Thyroid gland (tissue), 4 donors: Measurements from ENCODE around the gene PLCH1. TPM values are rescaled to one million over a fixed set of nuclear protein-coding genes. Genes with fewer than 3 reads are reported as not detected.
"Not testable (repeated sequence)": the region's sequence is repeated elsewhere in the genome, so short reads cannot be mapped to it uniquely, and the experiment has no call there.

ENCODE experiments used
- DNase-seq, 2 donors: peaks; one replicate each; pipeline ENCODE4 v3.0.0-alpha.2; 2019
- H3K27ac ChIP-seq, 3 donors: fragments of 200-600 bp; sonication (generic); 1 replicate in 2 of 3; 2 replicates in 1 of 3; pipeline ENCODE4 v1.5.1; 2016 to 2019; ENCODE audit warnings: mild to moderate bottlenecking in 1 of 3, moderate library complexity in 1 of 3
- H3K27me3 ChIP-seq: fragments of 200-600 bp; sonication (generic); one replicate; pipeline ENCODE4 v1.5.1; 2019
- H3K36me3 ChIP-seq, 2 donors: fragments of 200-600 bp; sonication (generic); one replicate each; pipeline ENCODE4 v1.5.1; 2016 to 2019
- H3K4me1 ChIP-seq, 2 donors: fragments of 200-600 bp; sonication (generic); one replicate each; pipeline ENCODE4 v1.5.1; 2017 to 2019
- H3K4me3 ChIP-seq, 3 donors: fragments of 200-600 bp; sonication (generic); replicated peaks in 1 of 3; 1 replicate in 2 of 3; 2 replicates in 1 of 3; pipeline ENCODE4 v1.5.1; 2016; ENCODE audit warnings: mild to moderate bottlenecking in 1 of 3
- H3K9me3 ChIP-seq: fragments of 200-600 bp; sonication (generic); one replicate; pipeline ENCODE4 v1.5.1; 2017
- POLR2A ChIP-seq, 2 donors: fragments of 450-650 bp; IDR thresholded peaks; one replicate each; pipeline ENCODE4 v1.6.1; 2017; ENCODE audit warnings: antibody characterized with exemption in 2 of 2, mild to moderate bottlenecking in 2 of 2, moderate library complexity in 1 of 2
- WGBS, 2 donors: methylation state at CpG; one replicate each; pipeline ENCODE4 v1.1.5; 2017; 5-methylcytosine and 5-hydroxymethylcytosine counted together
- intact Hi-C: fragments of 100-400 bp; cut with DNase I; formaldehyde crosslinking; loops from one replicate; pipeline ENCODE4 v1.15.1; 2023
- total RNA-seq, 4 donors: library from RNA; depleted of rRNA; stranded (reverse); fragments of >200 nt; gene quantifications; one replicate each; pipeline ENCODE4 v1.2.3, GENCODE V29; 2016
- TF ChIP-seq, protein P1 (sequence below), 6 experiments: fragments of 200-600 bp in 3 of 6; fragments of 450-650 bp in 3 of 6; sonication (generic) in 3 of 6; IDR thresholded peaks; one replicate each; pipeline ENCODE4 v1.5.1; 2016 to 2019; ENCODE audit warnings: antibody characterized with exemption in 6 of 6, mild to moderate bottlenecking in 2 of 6, inconsistent platforms in 1 of 6, moderate library complexity in 1 of 6

Gene PLCH1
- total RNA-seq, 4 donors from 2014 or later = 4.3 to 20.6 (median 14.1) TPM

- DNase-seq = no peak
- H3K9me3 ChIP-seq = no peaks in the 10 kb centered on the region
- TF ChIP-seq POLR2A (IDR thresholded peaks at IDR 0.05) = no peak
- TF ChIP-seq, protein P1, sequence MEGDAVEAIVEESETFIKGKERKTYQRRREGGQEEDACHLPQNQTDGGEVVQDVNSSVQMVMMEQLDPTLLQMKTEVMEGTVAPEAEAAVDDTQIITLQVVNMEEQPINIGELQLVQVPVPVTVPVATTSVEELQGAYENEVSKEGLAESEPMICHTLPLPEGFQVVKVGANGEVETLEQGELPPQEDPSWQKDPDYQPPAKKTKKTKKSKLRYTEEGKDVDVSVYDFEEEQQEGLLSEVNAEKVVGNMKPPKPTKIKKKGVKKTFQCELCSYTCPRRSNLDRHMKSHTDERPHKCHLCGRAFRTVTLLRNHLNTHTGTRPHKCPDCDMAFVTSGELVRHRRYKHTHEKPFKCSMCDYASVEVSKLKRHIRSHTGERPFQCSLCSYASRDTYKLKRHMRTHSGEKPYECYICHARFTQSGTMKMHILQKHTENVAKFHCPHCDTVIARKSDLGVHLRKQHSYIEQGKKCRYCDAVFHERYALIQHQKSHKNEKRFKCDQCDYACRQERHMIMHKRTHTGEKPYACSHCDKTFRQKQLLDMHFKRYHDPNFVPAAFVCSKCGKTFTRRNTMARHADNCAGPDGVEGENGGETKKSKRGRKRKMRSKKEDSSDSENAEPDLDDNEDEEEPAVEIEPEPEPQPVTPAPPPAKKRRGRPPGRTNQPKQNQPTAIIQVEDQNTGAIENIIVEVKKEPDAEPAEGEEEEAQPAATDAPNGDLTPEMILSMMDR (IDR thresholded peaks at IDR 0.05) = no peak
- H3K4me3 ChIP-seq = no peak overlapping the region
- no peak overlapping the region for H3K27ac ChIP-seq
- no peaks in the 10 kb centered on the region for H3K36me3 ChIP-seq
- intact Hi-C loops = no loop called here
- 57 to 70% methylated on average over 1 of the region's 1 CpG for WGBS, 2 donors
- no peaks in the 10 kb centered on the region for H3K27me3 ChIP-seq
- H3K4me1 ChIP-seq = no peaks in the 10 kb centered on the region
These were observed 340.4 kb downstream of the PLCH1 start for GRCh38 chr3:155404486-155404885.

DNA sequence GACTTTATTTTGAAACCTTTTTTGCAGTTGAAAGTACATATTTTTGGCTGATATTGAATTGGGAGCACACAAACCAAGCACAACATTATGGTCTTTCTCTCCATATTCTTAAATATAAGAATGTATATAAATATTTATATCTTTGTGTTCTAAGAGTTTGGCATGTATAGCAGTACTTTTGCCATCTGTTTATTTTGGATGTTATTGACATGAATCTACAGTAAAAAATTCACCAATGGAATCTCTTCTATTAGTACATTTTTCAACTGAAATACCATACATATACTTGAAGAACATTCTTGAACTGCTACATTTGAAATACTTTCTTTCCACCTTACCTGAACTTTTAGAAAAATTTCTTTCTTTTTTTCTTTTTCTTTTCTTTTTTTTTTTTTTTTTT lies 342.2 kb downstream of the PLCH1 start:
- Histone ChIP-seq H3K27ac (no peak overlapping the region), H3K9me3 (no peaks in the 10 kb centered on the region), H3K36me3 (no peaks in the 10 kb centered on the region), H3K4me1 (no peaks in the 10 kb centered on the region), H3K4me3 (no peak overlapping the region), H3K27me3 (no peaks in the 10 kb centered on the region)
- TF ChIP-seq, protein P1 (IDR thresholded peaks at IDR 0.05) = no peak
- TF ChIP-seq POLR2A (IDR thresholded peaks at IDR 0.05) = no peak
- no peak for DNase-seq
- intact Hi-C loops = no loop called here

GRCh38 chr3:155398046-155398445 lies 346.8 kb downstream of the PLCH1 start:
- intact Hi-C loops = no loop called here
- DNase-seq = no peak
- H3K27ac ChIP-seq = no peak overlapping the region
- no peak for TF ChIP-seq POLR2A (IDR thresholded peaks at IDR 0.05)
- TF ChIP-seq, protein P1 (IDR thresholded peaks at IDR 0.05) = no peak
- H3K4me1 ChIP-seq = no peaks in the 10 kb centered on the region
- no peaks in the 10 kb centered on the region for H3K9me3 ChIP-seq
- no peaks in the 10 kb centered on the region for H3K27me3 ChIP-seq
- H3K36me3 ChIP-seq = no peaks in the 10 kb centered on the region
- H3K4me3 ChIP-seq = no peak overlapping the region

- H3K4me1 ChIP-seq, H3K36me3 ChIP-seq, H3K4me3 ChIP-seq, H3K9me3 ChIP-seq, DNase-seq, intact Hi-C loops, H3K27ac ChIP-seq, H3K27me3 ChIP-seq: not testable (repeated sequence)
- 79 to 81% methylated on average over 2 of the region's 2 CpGs for WGBS, 2 donors
These were observed 350.0 kb downstream of the PLCH1 start for GRCh38 chr3:155394896-155395295.

DNA sequence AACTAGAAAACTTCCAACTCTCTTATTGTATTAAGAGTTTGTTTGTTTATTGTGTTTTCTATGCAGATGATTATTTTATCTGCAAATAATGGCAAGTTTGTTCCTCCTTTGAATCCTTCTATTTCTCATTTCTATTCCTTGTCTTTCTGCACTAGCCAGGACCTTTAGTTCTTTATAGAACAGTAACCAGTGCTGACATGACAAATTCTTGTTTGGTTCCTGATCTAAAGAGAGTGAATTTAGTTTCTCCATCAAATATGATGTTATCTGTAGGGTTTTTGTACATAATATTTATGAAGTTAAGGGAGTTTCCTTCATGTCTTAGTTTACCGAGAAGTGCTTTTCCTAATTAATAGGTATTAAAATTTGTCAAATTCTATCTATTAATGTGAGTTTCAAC lies 350.6 kb downstream of the PLCH1 start:
- H3K27ac ChIP-seq = no peak overlapping the region
- no peak for TF ChIP-seq POLR2A (IDR thresholded peaks at IDR 0.05)
- TF ChIP-seq, protein P1 (IDR thresholded peaks at IDR 0.05) = no peak
- no peaks in the 10 kb centered on the region for H3K36me3 ChIP-seq
- no peak overlapping the region for H3K4me3 ChIP-seq
- H3K9me3 ChIP-seq = no peaks in the 10 kb centered on the region
- no peaks in the 10 kb centered on the region for H3K4me1 ChIP-seq
- WGBS, 2 donors = 92 to 99% methylated on average over 1 of the region's 1 CpG
- intact Hi-C loops = no loop called here
- DNase-seq = no peak
- H3K27me3 ChIP-seq = no peaks in the 10 kb centered on the region

DNA sequence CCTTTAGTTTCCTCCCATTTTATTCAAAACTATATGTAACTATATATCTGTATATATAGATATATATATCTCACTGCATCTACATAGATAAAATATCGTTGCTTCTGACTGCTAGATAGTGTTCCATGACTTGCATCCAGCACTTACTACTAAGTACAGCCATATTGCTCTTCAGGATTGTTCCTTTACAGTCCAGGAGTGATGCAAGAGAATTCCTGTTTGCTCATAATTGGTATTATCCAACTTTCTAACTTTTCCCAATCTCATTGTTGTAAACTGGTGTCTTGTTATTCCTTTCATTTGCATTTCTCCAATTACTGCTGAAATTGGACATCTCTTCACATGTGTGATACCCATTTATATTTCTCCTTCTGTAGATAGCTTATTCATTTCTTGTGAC lies 351.6 kb downstream of the PLCH1 start:
- H3K27ac ChIP-seq = no peak overlapping the region
- H3K4me3 ChIP-seq = no peak overlapping the region
- intact Hi-C loops = no loop called here
- no peak for TF ChIP-seq POLR2A (IDR thresholded peaks at IDR 0.05)
- TF ChIP-seq, protein P1 (IDR thresholded peaks at IDR 0.05) = no peak
- DNase-seq = no peak
- H3K4me1 ChIP-seq = no peaks in the 10 kb centered on the region
- 89 to 92% methylated on average over 1 of the region's 1 CpG for WGBS, 2 donors
- H3K36me3 ChIP-seq = no peaks in the 10 kb centered on the region
- H3K27me3 ChIP-seq = no peaks in the 10 kb centered on the region
- no peaks in the 10 kb centered on the region for H3K9me3 ChIP-seq
